Globus pallidus (tissue), 1 donor: ENCODE measurements around the gene PTPN14.

Experiments used
- DNase-seq: peaks from one replicate; pipeline ENCODE4 v3.0.0-alpha.2; 2015; ENCODE audit warnings: low spot score

Gene PTPN14

GRCh38 chr1:214475746-214476145 lies 75.7 kb downstream of the PTPN14 start:
- DNase-seq: no peak

- DNase-seq: no peak
These were observed 76.1 kb downstream of the PTPN14 start for GRCh38 chr1:214475331-214475730.

- DNase-seq: no peak
These were observed 76.9 kb downstream of the PTPN14 start for GRCh38 chr1:214474467-214474866.

- no peak for DNase-seq
These were observed 77.5 kb downstream of the PTPN14 start for GRCh38 chr1:214473862-214474261.

GRCh38 chr1:214473387-214473786 lies 78.0 kb downstream of the PTPN14 start:
- no peak for DNase-seq

GRCh38 chr1:214472364-214472763 lies 79.0 kb downstream of the PTPN14 start:
- DNase-seq: no peak

- DNase-seq: no peak
These were observed 79.9 kb downstream of the PTPN14 start for GRCh38 chr1:214471458-214471857.

GRCh38 chr1:214470132-214470531 lies 81.3 kb downstream of the PTPN14 start:
- no peak for DNase-seq

- no peak for DNase-seq
These were observed 82.1 kb downstream of the PTPN14 start for GRCh38 chr1:214469290-214469689.

GRCh38 chr1:214467078-214467585 lies 84.3 kb downstream of the PTPN14 start:
- DNase-seq: no peak

- DNase-seq: no peak
These were observed 84.9 kb downstream of the PTPN14 start for GRCh38 chr1:214466403-214467077.

GRCh38 chr1:214464445-214465287 lies 86.7 kb downstream of the PTPN14 start:
- DNase-seq: no peak

GRCh38 chr1:214463596-214463995 lies 87.8 kb downstream of the PTPN14 start:
- no peak for DNase-seq

GRCh38 chr1:214462882-214463281 lies 88.5 kb downstream of the PTPN14 start:
- DNase-seq: no peak

- DNase-seq: no peak
These were observed 90.1 kb downstream of the PTPN14 start for GRCh38 chr1:214461305-214461704.

GRCh38 chr1:214460304-214460916 lies 91.0 kb downstream of the PTPN14 start:
- no peak for DNase-seq

GRCh38 chr1:214459895-214460294 lies 91.5 kb downstream of the PTPN14 start:
- no peak for DNase-seq

GRCh38 chr1:214458541-214458940 lies 92.9 kb downstream of the PTPN14 start:
- no peak for DNase-seq

- no peak for DNase-seq
These were observed 95.2 kb downstream of the PTPN14 start for GRCh38 chr1:214455971-214456867.

- no peak for DNase-seq
These were observed 95.9 kb downstream of the PTPN14 start for GRCh38 chr1:214455479-214455878.

GRCh38 chr1:214454569-214455396 lies 96.6 kb downstream of the PTPN14 start:
- DNase-seq: no peak
